Measurements from ENCODE around the gene ADIRF.
"Not testable (repeated sequence)": the region's sequence is repeated elsewhere in the genome, so short reads cannot be mapped to it uniquely, and the experiment has no call there.

ADIRF gene

DNA sequence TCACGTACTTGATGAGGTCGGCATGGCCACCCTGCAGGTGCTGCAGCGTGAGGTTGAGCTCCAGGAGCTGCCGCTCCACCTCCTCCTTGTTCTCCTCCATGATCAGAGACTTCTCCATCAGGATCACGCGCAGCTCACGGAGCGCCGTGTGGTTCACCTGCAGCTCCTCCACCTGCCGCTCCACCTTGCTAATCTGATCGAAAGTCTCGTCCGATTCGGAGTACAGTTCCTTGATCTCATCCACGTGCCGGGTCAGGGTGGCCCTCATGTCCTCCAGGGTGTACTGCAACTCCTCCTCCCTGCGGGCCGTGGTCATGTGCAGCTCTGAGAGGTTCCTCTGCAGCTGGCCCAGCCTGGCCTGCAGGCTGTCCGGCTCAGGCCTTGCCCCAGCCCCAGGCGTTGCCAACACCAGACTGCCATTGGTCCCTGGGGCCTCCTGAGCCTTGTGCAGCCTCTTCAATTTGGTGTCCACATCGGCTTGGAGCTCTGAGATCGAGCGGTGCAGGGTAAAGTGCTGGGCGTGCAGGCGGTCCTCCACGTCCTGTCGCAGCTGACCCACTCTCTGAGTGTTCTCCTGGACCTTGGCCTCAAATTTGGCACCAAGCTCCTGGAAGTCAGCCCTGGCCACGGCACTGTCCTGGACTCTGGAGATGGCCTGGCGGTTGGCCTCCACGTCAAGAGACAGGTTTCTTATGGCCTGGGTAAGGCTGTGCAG lies 24.8 kb upstream of the ADIRF start:
- no peak for DNase-seq (ENCODE audit: low spot score)
- no peak for TF ChIP-seq CTCF (IDR thresholded peaks at IDR 0.05; ENCODE audit: extremely low read depth, missing control alignments)

DNA sequence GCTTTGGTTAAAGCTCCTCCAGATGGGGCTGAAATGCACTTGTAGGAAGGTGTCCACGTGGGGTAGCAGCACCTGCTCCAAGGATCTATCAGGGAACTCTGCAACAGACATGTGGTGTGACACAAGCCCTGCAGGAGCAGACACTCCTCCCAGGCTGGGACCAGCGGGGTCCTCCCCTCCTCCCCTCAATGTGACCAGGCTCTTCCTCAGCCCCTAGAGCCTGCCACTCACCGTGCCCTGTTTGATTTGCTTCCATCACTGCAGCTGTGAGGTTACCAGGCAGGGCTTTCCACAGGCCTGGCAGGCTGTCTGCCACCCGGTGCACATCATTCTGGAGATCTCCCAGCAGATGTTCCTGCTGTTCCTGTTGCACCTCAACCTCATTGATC lies 24.3 kb upstream of the ADIRF start:
- DNase-seq (ENCODE audit: low spot score) = no peak
- TF ChIP-seq CTCF (IDR thresholded peaks at IDR 0.05; ENCODE audit: extremely low read depth, missing control alignments) = no peak

GRCh38 chr10:86944471-86944870 lies 23.8 kb upstream of the ADIRF start:
- TF ChIP-seq CTCF (IDR thresholded peaks at IDR 0.05; ENCODE audit: extremely low read depth, missing control alignments) = no peak
- DNase-seq (ENCODE audit: low spot score) = no peak

DNA sequence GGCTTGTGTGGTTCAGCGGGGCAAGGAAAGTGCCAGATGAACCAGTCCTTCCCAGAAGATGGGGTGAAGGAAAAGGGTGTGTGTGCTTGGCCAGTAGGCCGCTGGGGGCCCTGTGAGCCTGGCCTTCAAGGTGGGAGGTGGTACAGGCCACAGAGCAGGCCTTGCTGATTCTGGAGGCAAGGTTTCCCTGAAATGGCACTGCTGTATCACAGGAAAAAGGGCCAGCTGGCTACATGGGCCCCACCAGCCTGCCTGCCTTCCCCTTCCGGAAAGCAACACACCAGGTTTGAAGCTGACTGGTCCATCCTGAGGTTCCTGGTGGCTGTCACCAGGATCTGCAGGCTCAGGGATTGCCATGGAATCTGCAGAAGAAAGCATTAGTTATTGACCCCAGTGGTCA lies 23.4 kb upstream of the ADIRF start:
- no peak for TF ChIP-seq CTCF (IDR thresholded peaks at IDR 0.05; ENCODE audit: extremely low read depth, missing control alignments)
- no peak for DNase-seq (ENCODE audit: low spot score)

DNA sequence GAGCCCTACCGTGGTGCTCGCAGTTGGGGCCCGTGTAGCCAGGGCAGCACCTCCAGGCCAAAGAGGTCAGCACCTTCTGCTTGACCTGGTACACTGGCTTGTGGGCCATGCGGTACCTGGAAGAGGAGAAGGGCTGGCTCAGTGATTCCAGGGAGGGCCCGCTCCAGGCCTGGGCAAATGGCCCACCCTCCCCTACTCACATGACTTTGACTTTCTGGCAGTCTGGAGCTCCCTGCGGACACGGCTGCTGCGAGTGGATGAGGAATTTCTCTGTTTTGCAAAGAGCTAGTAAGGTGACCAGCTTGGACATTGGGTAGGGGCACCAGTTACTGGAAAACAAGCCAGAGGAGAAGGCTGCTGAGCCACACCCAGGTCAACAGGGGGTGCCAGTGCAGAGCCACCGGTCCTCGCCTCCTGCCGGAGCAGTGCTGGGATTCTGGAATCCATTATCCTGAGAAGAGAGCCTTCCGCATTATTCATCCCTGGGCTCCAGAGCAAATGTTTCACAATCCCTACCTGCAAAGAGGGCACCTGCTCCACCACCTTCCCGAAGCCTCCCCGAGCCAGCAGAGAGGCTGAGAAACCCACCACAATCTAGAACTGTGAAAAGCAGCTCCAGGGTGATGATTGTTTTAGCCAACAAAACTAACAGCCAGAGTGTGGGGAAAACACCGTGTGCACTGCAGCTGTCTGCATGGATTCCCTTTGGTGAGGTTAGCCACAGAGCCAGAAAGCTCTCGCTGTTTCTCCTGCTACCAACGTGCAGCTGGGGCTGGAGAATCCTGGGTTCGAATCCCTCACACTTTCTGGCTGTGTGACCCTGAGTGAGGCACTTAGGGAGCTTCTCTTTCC lies 22.7 kb upstream of the ADIRF start:
- no peak for TF ChIP-seq CTCF (IDR thresholded peaks at IDR 0.05; ENCODE audit: extremely low read depth, missing control alignments)
- DNase-seq (ENCODE audit: low spot score) = no peak

DNA sequence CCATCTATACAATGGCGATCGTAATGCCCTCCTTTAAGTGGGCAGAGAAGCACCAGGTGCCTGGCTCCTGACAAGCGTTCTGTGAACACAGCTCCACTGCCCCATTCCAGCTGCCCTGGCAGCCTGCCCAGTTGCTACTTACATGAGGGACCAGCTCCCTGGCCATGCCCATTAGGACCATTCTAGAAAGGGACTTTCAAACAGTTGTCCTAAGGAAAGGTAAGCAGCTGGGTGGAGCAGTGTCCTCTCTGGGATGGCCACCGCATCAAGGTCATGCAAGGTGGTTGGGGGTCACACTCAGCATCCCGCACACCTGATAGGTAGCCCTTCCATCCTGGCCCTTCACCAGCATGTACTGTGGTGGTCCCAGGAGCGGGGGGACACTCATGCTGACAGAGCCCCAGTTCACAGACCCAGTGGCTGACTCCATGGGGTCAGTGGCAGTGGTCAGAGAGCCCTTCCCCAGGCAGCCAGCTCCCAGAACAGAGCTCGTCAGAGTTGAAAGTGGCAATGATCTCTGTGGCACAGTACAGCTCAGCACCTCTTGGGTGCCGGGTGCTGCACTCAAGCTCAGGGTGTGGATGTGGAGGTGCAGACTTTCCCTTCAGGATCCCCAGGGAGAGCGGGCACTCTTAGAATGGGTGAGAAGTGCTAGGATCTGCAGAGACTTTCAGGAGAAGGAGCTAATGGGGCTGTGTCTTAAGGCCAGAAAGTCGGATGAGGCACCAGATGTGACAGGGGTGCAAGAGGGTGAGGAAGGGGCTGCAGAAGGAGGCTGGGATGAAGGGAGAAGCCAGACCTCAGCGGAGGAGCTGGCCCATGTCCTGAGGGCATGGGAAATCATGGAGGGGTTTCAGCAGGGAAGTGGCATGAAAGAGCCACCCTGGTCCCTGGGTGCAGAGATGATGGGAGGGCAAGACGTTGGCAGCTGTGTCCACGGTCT lies 21.8 kb upstream of the ADIRF start:
- no peak for TF ChIP-seq CTCF (IDR thresholded peaks at IDR 0.05; ENCODE audit: extremely low read depth, missing control alignments)
- DNase-seq (ENCODE audit: low spot score) = no peak

- DNase-seq (ENCODE audit: low spot score) = not testable (repeated sequence)
Measured at GRCh38 chr10:86947806-86948205, 20.5 kb upstream of the ADIRF start.

Measured in GM20000 (cell line).